Measurements from ENCODE around the gene CERS6.
"Not testable (repeated sequence)": the region's sequence is repeated elsewhere in the genome, so short reads cannot be mapped to it uniquely, and the experiment has no call there.

CERS6 gene

DNA sequence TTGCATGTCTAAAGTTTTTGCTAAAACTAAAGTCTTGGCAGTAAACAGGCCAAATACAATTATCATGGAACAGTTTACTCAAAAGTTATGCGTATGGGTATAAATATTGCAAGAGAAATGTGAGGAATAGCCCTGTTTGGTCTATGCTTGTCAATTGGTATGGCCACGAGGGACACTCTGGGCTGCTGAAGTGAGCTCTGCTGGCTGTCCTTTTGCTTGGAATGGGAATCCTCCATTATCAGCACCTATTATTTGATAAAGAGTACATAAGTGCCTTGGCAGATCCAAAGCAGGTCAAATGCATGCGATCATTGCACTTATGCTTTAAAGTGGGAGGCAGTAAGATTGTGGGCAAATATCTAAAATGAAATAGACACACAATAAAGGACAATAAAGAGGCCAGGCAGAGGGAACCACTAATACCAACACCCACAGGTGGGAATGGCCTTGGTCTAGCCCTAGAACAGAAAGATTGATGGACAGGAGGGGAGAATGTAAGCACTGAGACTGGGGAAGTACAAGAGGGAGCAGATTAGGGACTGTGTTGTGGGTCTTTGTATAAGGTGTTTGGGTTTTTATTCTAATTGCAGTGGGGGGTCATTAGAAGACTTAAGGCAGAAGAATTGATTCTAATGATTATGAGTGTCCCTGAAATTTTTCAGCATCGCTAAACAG lies 286.3 kb downstream of the CERS6 start:
- DNase-seq: no peak

DNA sequence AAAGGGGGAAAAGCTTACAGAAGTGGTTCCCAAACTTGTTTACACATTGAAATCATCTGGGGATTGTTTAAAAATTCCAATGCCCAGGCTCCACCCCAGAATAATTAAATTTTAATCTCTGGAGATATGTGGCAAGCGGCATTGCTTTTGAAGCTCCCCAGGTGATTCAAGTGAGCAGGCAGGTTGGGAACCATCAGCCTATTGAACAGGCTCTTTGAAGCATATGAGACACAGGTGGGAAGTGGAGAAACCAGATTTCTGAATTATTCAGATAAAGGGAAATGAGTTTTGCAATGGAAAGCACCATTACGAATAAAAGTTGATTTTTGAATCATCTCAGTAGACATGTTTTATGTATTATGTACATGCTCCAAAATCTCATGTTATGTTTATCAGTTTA lies 288.8 kb downstream of the CERS6 start:
- no peak for DNase-seq

DNA sequence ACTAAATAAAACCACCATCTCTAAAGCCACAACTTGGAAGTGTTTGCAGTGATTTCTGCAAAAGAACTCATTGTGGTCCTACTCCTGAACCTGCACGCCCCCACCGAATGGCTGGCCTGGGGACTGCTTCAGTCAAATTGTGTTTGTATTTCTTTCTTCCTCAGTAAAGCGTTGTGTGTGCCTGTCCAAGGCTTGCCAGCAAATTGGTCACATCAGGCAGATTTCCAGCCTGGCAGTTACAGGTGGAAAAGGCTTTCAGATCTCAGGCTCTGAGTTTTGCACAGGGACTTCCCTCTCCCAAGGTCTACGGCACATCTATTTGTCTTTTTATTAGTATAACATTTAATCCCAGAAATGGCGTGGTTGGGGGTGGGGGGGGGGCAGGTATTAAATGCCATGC lies 292.4 kb downstream of the CERS6 start:
- DNase-seq: no peak

DNA sequence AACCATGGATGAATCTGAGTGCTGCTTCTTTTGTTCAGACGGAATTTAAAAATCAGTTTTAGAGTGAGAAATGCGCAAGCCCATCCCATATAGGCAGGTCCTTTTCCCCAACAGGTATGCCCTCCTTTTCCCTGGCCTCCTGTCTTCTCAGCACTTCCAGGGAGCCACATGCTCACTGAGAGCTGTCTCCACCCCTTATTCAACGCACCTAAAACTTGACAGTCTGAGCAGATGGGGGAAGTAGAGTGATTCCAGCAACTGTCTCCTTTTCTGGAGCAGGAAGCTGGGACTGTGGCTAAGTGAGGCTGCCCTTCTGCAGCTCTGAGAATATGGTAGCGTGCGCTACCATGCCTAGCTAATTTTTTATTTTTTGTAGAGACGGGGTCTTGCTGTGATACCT lies 293.2 kb downstream of the CERS6 start:
- DNase-seq: no peak

DNA sequence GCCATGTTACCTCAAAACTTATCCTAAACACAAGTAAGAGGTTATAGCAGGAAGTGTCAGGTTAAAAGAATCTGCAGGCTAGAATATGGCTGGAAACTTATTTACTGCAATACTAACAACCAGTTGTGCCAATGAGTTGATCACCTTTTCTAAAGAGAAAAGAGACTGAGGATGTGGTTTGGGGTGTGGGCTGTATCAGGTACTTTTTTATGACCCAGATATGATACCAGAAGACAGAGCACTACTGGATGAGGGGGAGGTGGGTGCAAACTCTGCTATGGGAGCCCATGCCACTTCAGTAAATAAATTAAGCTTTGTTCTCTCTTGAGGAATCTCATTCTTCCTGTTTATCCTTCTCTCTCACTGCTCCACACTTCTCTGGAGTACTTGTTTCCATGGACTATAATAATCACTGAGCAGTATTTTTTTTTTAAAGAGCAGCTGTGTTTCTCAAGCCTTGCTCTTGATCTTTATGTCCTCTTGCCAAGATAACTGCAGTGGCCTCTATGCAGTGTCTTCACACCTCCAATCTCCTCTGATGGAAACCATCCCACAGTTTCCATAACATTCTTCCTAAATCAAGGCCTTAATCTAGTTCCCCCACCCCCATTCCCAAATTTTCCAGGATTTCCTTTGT lies 295.1 kb downstream of the CERS6 start:
- peak in 5 of 6 experiments; percentile 9 to 75 (median 66) for DNase-seq

DNA sequence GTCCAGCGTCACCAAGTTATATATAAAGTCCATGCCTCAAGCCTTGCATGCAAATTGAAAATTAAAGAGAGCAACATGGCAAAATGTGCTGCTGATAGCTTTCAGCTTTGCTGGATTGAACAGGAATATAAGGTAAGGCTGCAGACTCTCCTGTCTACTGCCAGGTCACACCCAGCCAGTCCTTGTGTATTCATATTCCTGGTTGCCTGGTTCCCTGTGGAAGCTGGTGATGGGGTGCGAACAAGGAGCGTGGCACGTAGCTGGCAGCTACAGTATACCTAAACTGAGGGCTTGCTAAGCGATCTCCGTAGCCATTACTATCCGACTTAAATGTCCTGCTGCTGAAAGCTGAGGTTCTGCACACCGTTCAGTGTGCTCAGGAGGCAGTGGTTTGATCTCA lies 296.3 kb downstream of the CERS6 start:
- DNase-seq: no peak

DNA sequence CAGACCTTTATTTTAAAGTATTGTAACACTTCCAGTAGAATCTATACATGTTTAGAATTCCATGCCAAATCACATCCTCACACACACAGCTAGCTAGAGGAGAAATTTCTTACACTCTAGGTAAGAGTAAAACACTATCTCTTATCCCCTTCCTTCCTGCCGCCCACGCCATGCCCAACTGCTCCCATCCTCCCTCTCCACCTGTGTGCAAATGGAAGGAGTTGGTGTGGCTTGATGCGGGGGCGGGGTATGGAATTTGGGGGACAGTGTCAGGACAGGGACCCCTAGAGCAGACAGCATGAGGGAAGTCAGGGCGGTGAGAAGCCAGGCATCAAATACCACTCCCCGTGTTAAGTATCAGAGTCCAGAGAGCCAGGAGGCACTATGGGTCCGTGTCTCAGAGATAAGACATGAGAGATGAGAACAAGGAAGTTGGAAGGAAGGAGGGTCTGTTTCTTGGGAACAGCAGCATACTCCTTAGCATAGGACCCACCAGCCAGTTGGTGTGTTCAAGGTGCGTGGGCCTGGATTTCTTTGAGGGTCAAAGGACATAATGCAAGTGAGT lies 297.8 kb downstream of the CERS6 start:
- no peak for DNase-seq

DNA sequence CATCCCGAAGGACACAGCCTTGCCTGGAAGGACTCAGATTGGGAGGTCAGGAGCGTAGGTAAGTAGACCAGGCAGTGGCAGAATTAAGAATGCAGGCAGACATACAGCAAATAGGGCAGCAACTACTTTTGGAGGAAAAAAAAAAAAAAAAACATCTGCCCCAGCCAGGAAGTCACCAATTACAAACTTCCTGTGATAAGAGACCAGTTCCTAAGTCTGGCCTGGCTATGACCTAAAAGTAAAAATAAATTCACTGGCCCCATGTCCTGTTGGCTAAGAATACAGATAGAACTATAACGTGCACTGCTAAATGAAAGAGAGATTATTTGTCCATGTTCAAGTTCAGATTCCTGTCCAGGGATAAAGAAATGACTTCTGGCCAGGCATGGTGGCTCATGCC lies 301.2 kb downstream of the CERS6 start:
- DNase-seq: peak in 1 of 6 experiments; percentile 4

DNA sequence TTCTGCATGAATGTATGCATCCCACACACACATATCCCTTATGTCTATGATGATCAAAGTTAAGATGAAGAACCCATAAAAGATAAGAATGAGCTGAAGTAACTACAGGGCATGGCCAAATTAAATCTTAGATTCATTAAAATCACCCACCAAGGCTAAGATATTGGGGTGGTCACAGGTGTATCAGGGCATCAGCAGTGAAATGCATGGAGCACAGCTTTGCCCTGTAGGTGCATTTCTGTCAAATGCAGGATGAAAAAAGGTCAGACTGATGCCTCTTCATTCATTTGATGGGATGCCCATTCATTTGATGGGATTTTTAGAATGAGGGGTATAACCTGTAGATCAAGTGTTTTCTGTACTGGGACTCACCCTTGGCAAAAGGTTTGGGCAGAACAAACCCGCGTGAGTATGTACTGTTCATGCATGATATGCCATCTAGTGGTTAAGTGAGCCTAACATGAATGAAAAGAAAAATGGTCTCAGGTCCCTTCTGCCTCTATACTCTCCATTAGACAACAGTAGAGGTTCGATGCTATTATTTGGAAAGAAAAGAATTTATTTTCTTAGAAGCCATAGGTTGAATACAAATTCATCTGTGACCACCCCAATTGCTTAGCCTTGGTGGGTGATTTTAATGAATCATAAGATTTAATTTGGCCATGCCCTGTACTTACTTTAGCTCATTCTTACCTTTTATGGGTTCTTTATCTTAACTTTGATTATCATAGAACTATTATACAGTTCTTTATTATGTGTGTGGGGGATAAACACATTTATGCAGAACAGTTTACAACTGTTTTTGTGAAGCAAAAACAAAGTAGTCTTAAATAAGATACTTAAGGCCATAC lies 303.1 kb downstream of the CERS6 start:
- DNase-seq: peak in 4 of 6 experiments; percentile 9 to 35 (median 24)

DNA sequence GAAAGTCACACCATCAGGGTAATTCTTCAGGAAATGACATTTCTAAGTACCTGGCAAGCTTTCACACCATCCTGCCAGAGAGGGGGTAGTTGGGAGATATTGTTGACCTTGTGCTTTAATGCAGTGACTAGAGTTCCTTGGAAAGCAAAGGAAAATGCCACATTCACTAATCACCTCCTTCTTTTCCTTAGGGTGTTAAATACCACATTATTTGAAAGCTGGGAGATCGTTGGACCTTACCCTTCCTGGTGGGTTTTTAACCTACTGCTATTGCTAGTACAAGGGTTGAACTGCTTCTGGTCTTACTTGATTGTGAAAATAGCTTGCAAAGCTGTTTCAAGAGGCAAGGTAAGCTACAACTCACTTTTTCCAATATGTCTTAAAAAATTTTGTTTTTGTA lies 309.3 kb downstream of the CERS6 start:
- DNase-seq: no peak

DNA sequence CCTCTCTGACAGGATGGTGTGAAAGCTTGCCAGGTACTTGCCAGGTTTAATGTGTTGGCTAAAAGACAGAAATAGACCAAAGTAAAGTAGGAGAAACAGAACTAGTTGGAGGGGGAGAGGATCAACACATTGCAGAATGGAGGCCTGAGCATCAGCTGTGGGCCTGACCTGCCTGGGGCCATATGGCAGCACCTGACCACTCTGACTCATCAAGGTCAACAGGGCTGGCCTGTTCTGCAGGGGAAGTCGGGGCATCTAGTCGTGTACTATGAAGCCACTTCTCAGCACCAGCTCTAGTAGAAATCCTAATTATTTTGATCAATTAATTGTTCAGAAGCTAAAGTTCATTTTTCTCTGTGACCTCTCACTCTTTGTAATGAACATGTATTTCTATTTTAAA lies 310.5 kb downstream of the CERS6 start:
- DNase-seq: no peak

DNA sequence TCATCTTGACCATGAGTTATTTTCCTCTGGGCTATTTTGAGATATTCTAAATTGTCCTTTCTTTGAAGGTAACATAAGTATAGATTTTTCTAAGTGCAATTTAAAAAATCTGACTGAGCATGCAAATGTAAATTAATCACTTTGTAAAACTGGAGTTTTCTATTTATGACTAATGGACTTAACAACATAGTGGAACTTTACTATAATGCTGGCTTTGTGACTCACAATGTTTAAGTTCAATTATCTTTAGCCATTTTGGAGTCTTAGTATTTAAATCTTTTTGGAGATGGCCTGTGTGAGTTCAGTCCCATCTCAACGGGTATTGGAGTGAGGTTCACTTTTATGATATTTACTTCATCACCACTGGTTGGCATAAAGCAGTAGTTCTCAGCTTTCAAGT lies 311.2 kb downstream of the CERS6 start:
- no peak for DNase-seq

DNA sequence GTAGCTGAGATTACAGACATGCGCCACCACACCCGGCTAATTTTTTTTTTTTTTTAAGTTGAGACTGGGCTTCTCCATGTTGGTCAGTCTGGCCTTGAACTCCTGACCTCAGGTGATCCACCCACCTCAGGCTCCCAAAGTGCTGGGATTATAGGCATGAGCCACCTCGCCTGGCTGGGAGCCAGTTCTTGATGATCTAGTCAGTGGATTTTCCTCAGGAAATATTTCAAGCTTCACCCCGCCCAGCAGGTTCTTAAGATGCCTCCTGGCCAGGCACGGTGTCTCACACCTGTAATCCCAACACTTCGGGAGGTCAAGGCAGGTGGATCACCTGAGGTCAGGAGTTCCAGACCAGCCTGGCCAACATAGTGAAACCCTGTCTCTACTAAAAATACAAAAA lies 312.3 kb downstream of the CERS6 start:
- not testable (repeated sequence) for DNase-seq

DNA sequence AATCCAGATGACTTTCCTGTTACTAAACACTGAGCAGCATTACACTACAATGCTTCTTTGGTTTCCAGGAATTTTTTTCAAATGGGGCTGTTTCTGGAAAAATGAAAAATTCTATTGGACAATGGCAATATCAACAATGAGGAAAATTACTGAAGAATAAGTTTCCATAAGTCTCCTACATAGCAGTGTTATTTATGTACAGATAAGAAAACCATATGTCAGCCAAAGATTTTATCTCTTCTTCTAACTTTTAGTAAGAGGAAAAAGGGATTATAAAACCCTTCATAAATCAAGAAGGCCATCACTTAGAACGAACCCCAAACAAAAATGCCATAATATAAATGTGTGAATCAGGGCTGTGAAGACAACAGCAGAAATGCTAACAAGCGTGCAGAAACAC lies 314.7 kb downstream of the CERS6 start:
- no peak for DNase-seq

DNA sequence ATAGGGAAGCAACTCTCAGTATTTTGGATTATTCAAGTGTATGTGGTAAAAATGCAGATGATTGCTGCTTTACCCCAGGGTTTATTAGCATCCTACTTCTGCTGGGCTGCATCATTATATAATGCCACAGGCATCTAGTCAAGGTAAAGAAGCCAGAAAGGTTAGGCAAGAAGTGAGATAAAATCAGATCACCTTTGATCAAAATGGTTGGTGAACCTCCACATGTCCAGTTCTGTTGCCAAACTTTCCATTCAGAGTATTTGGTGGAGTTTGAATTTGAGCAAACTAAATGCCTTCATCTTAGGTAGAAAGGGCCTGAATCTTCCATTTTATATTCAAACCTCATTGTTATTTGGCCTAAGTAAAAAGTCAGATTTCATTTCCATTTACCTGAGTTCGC lies 316.6 kb downstream of the CERS6 start:
- no peak for DNase-seq

DNA sequence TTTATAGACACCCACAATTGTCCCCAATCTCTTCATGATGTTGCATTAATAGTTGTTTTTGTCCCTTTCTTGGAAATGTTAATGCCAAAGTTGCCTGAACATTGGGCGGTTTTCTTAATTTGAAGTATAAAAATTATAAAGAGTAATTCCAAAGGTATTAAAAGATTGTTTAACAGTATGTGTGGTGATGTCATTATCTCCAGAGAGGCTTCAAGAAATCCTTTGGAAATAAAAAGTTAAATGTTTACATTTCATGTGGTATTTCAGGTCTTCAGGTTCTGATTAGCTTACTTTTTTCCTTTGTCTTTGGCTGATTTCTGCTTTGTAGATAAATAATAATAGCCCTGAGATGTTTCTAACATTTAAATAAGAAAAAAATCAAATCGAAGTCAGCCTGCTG lies 317.1 kb downstream of the CERS6 start:
- no peak for DNase-seq

DNA sequence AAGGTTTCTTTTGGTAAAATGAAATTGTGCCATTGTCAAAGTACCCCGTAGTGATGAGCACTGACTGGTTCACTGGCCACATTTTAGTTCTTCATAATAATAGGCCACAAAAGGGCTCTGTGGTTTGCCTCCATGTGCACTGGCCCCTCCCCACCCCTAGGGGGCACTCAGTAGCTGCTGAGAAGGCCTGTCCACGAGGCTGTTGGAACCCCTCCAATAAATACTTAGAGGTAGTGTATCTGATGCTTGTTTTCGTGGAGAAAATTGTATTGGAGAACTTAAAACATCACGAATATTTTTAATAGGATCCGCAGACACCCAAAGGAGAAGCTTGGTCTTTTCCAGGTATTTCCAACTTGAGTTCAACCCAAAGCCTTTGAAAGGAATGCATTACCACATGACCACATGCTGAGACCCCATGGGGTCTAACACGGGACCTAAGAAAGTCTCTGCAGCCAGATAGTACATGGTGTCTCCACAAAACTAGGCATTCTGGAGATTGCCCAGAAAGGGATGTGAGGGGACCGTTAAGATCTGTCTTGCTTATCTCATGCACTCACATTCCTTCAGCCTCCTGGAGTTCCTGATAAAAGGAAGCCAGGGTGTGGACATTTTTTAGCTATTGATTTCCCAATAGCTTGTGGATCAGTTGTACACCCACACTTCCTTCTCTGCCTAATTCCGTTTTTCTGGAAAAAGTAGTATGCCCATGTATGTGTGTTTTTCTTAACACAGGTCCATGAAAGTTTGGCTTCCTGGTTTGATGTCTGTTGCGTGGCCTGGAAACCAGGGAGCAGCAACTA lies 317.8 kb downstream of the CERS6 start:
- DNase-seq: no peak

DNA sequence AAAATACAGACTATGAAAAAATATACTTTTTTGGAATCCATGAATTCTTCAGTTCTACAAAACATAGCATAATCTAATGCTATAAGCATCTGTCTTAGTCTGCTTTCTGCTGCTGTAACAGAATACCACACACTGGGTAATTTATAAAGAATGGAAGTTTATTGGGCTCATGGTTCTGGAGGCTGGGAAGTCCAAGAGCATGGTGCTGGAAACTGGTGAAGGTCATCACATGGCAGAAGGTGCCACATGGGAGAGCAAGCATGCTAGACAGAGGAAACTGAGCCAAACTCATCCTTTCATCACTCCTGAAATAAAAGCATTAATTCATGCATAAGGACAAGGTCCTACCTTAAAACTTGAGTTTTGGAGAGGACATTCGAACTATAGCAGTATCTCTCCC lies 319.8 kb downstream of the CERS6 start:
- DNase-seq: no peak

DNA sequence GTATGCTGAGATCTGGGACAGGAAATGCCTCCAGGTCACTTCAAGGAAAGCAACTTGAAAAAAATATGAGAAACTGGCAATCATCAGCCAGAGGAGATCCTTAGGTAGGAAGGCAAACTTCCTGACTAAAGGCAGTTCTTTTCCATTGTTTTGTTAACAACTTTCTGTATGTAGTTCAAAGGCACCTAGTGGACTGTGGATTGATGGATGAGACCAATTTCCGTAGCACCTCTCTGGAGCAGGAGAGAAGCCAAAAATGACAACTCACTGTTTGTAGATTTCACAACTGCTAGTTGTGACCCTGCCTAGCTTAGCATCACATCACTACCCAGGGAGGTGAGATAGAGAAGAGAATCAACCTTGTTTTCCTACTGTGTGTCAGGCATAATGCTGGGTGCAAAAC lies 324.6 kb downstream of the CERS6 start:
- DNase-seq: no peak

DNA sequence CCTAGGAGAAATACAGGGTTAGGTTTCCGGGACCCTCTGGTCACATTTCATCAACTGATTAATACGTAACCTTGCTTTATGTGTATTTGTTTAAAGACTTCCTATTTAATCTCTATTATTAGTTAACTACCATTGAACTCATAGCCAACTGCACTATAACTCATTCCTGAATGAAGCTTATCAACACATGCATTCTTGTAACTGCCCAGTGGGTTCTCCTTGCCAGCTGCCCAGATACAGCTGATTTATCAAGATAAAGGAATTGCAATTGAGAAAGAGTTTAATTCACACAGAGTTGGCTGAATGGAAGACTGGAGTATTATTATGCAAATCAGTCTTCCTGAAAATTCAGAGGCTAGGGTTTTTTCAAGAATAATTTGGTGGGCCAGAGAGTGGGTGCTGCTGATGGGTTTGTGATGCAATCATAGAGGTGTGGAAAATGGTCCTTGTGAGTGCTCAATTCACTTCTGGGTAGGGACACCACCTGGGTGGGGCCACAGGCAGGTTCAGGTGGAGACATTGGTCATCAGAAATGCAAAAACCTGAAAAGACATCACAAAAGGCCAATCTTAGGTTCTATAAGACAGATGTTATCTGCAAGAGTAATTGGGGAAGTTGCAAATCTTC lies 325.2 kb downstream of the CERS6 start:
- DNase-seq: no peak

DNA sequence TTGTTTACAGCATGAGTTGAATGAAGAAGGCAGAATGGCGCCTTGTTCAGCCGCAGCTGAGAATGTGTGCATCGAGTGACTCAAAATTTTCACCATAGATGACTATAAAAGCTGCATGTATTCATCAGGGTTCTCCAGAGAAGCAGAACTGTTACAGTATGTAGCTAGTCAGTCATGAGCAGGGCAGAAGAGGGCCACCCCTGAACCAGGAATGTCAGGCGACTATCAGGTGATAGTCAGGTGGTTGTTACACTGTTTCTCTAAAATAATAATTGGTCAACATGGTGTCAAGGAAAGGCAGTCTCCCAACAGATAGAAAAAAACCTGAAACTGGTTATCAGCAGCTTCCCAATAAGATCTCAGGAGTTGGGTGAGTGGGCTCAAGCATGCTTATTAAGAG lies 326.2 kb downstream of the CERS6 start:
- DNase-seq: no peak

DNA sequence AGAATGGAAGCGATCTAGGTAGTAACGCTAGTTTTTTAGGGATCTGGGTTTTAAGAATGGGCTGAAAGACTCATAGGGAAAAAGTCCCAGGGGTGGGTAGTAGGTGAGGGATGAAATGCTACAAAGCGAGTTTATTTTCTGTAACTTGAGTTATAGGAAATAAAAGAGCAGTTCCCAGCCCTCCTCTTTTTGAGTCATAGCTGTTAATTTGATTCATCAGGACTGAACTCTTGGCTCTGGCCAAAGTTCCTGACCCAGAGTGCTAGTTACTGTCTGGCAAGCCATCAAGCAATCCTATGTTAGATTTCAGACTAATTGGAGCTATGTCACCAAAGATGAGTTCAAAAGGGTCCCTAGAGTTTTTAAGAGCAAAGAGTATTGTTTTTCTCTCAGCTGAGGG lies 328.9 kb downstream of the CERS6 start:
- no peak for DNase-seq

All from stimulated activated naive CD4-positive, alpha-beta T cell (primary cell).